NCI-H748 (cell line): Measurements from ENCODE around the gene TGM2.

Source experiments
- DNase-seq: peaks from one replicate; lab custom pipeline; 2025; ENCODE audit not compliant: unreplicated experiment; lab: John Stamatoyannopoulos, UW

The TGM2 gene

GRCh38 chr20:38178065-38178491, 13.0 kb upstream of the TGM2 start:
- DNase-seq, result no peak

DNA sequence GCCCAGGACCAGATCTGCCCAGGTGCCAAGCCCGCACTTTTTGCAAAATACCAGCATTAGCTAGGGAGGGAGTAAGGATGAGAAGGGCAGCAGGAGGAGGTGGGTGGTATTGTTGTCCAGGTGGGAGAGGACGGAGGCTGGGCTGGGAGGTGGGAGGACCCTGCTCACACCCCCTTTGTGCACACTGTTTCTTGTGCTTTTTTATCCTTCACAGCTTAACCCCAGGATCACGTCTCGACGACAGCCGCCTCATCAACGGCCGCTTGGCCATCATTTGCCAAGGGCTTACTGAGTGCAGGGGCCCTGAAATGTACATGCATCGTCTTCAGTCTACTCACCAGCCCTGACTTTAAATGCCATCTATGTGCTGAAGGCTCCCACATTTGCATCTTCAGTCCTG, 12.1 kb upstream of the TGM2 start:
- no peak for DNase-seq

GRCh38 chr20:38175304-38176180, 10.5 kb upstream of the TGM2 start:
- DNase-seq, result no peak

DNA sequence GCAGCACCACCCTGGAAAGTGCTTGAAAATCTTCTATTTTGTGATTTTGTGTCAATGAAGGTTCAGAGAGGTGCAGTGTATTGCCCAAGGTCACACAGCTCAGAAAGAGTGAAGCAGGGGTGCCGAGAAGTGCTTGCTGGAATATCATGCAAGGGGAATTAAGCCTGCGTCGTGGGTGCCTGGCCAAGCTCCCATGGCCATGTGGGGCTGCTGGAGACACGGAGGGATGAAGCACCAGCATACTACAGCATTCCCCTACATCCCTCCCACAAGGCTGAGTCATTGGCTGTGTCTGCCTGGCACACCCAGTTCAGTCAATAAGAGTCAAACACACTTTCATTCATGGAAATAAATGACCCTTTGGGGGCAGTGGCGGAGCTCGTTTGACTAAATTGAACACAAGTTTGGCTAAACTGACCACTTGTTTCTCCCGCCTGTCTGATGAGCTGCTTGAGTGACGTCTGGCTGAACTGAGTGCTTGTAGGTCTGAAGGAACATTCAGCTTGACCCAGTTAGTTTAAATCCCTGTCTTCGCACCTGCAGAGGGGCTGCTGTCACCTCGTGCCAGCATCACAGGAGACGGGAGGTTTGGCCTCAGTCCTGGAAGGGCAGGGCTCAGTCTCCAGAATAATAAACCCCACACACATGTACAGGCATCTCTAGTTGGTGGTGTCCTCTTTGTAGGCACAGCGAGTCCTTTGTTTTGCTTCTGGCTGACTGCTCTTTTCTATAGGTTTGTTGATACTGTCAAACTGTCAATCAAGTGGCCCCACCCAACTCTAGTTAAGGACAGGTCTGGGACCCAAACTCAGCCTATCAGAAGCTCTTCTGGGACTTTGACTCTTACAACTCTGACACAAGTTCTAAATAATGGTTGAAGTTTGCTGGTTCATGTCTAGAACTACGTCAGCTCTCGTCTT, 8.4 kb upstream of the TGM2 start:
- peak; percentile 36 for DNase-seq

GRCh38 chr20:38172408-38172807, 7.3 kb upstream of the TGM2 start:
- no peak for DNase-seq

GRCh38 chr20:38171675-38172043, 6.6 kb upstream of the TGM2 start:
- DNase-seq, result no peak

DNA sequence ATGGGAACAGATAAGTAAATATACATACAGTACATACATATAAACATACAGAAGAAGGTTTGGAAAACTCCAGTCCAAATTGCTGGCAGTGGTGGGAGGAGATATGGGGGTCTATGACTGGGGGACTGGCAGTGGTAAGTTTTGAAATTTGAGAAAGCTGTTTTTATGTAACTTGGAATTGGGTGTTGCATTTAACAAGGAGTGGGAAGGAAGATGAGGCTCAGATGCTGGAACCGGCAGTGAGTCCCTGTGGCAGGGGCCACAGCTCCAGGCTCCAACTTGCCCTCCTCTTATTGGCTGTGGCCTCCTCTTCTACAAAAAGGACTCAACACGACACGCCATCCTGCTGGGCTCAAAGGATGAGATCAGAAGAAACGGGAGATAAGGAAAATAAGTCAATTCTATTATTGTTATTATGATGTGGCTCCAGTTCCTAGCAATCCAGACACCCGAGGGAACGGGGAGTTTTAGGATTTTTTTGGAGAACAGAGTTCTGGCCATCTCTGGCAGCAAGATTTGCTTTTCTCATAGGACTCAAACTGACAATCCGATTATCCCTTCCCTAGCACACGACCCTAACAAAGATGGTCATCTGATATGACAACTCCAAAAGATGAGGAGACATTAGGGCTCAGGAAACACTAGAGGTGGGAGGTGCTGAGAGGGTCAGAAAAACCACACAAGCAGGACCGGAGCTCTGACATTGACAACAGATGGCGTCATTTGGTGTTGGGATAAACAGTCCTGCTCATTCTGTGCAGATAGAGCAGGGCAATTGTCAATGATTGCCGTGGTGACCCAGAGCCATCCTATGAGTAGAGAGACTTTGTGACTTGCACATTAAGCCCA, 6.0 kb upstream of the TGM2 start:
- DNase-seq, result no peak

- DNase-seq, result no peak
These were observed 5.3 kb upstream of the TGM2 start for GRCh38 chr20:38170219-38170825.

DNA sequence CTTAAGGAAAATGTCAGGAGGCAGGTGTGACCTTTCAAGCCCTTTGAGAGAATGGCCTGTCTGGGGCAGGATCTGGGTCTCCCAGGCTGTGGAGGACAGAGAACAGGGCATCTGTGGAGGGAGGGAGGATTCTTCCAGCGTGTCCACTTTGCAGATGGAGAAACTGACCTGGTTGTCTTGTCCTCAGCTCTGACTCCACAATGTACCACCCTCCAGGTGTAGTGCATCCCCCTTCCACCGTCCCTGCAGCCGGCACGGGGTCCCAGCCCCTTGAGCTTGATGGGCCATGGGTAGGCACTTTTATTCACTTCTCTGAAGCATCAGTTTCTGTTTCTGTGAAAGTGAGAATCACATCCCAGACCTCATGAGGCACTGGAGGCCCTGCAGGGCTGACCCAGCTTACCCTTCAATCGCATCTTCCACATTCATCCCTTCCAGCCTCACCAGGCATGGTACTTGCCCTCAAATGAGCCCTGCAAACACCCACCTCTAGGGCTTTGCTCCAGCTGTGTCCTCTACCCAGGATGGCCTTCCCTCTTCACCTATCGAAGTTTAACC, 4.6 kb upstream of the TGM2 start:
- no peak for DNase-seq

DNA sequence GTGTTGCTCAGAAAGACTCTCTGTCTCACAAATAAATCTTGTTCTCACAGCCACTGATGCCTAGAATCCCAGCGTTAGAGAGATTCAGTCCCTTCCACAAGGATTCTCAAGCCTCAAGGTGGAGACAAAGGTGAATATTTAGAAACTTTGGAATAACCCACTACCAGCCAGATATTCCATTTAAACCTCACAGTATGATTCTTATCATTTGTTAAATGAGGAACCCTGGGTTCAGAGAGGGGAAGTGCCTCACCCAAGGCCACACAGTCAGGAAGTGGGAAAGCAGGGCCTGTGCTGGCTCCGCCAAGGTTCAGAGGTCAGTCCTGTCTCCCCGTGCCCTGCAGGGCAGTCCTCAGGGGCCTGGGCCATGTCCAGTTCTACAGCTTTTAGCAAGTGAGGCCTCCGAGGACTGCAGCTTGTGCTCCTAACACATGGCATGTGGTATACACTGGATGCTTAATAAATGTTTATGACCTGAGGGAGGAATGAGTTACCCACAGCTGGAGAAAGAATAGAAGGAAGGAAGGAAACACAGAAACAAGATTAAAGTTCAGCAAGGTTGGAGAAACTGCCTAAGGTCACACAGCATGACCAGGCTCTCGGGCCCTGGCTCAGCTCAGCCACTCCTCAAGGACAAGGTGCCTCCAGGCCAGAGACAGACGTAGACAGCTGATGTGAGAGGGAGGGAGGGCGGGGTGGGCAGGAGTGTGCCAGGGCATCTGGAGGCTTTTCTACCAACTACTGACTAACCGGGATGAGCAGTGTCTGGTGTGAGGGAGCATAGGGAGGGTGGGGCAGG, 3.9 kb upstream of the TGM2 start:
- DNase-seq, result no peak

GRCh38 chr20:38167851-38168760, 3.0 kb upstream of the TGM2 start:
- no peak for DNase-seq

GRCh38 chr20:38167328-38167850, 2.3 kb upstream of the TGM2 start:
- DNase-seq, result no peak

DNA sequence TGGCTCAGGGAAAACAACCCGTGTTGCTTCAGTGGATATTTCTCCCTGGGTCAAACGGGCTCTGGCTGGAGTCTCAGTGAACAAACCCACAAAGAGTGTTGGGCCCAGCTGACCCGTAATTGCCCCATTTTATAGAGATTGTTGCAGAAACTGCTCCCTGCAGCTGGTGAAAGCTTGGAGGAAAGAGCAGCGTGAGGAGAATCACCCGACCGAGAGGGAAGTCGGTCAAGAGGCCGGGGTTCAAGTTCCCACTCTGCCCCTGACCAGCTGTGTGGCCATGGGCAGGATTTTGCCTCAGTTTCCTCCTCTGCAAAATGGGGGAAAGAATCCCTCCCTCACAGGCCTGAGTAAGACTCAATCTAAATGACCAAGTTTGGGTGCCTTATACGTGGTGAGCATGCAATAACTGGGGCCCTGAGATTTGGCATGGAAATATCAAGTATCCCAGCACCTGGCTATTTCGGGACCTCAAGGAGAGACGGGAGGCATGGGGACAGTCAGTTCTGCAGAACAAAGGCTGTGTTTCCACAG, 1.7 kb upstream of the TGM2 start:
- DNase-seq, result no peak

DNA sequence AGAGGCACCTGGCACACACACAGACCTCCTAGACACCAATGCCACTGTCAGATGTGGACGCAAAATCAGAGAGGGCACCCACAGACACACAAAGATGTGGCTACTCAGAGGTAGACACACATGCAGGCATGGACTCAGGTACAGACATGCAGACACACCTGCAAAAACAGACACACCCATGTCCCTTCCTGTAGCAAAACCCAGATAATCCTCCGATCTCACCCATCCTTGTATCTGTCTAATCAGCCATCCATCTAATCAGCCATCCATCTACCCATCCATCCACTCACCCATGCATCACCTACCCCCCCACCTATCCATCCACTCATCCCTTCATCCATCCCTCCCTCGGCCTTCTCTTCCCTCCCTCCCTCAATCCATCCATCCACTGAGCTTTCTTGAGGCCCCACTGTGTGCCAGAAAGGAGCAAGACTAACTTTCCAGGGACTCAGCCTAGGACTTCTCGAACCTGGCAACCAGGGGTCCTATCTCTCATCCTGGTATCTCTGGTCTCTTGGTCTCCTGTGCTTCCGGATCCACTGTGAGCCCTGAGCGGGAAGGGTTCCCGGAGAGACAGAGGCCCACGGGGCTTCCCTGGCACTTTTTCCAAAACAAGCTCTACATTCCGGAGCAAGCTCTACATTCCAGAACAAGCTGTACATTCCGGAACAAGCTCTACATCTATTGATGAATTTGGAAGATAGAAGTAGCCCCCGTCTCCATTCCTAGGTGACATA, 1.1 kb upstream of the TGM2 start:
- DNase-seq, result no peak

DNA sequence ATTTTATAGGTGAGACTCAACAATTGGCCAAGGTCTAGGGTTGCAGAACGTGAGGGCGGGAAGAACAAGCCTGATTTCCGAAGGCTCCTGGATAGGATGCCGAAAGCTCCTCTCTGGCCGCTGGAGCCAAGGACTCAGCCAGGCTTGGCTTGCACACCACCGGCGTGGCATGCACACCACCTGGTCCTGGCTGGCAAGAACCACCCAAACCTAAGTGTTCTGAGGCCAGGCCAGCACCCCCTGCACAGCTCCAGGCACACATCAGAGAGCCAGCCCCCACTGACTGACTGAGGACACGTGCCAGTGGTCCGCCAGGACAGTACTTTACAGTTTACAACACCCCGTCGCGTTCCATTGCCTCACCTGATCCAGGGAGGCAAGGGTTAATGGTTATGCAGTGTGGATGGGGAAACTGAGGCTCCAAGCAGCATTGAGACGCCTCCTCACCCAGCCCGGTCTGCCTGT, 414 bp downstream of the TGM2 start:
- DNase-seq, result no peak

- DNase-seq, result no peak
These were observed 1.0 kb downstream of the TGM2 start for GRCh38 chr20:38164069-38164468.
